GM21423 (cell line): ENCODE data around the gene CNTNAP2.
"Not testable (repeated sequence)": the region's sequence is repeated elsewhere in the genome, so short reads cannot be mapped to it uniquely, and the experiment has no call there.

Source experiments
- ATAC-seq: cut with Tn5 transposase; IDR thresholded peaks from one replicate; pipeline ENCODE4 v1.9.1; 2021; ENCODE audit warnings: mild to moderate bottlenecking, moderate library complexity; ENCODE audit not compliant: unreplicated experiment

The CNTNAP2 gene

GRCh38 chr7:147593271-147594057 is 1476.9 kb downstream of the CNTNAP2 start:
- ATAC-seq: no peak

GRCh38 chr7:147595042-147595441 is 1478.4 kb downstream of the CNTNAP2 start:
- ATAC-seq: no peak

- not testable (repeated sequence) for ATAC-seq
These were observed 1482.1 kb downstream of the CNTNAP2 start for GRCh38 chr7:147598687-147599086.

- no peak for ATAC-seq
These were observed 1488.7 kb downstream of the CNTNAP2 start for GRCh38 chr7:147605323-147605722.

- ATAC-seq: no peak
These were observed 1490.7 kb downstream of the CNTNAP2 start for GRCh38 chr7:147607157-147607800.

- ATAC-seq: no peak
These were observed 1494.8 kb downstream of the CNTNAP2 start for GRCh38 chr7:147611431-147611830.

- no peak for ATAC-seq
These were observed 1518.7 kb downstream of the CNTNAP2 start for GRCh38 chr7:147635288-147635687.

- ATAC-seq: no peak
These were observed 1520.0 kb downstream of the CNTNAP2 start for GRCh38 chr7:147636553-147636952.

- no peak for ATAC-seq
These were observed 1522.0 kb downstream of the CNTNAP2 start for GRCh38 chr7:147638566-147638965.

GRCh38 chr7:147639037-147639436 is 1522.4 kb downstream of the CNTNAP2 start:
- no peak for ATAC-seq

GRCh38 chr7:147639751-147640150 is 1523.2 kb downstream of the CNTNAP2 start:
- no peak for ATAC-seq

GRCh38 chr7:147640821-147641220 is 1524.2 kb downstream of the CNTNAP2 start:
- ATAC-seq: no peak

GRCh38 chr7:147646568-147646967 is 1530.0 kb downstream of the CNTNAP2 start:
- no peak for ATAC-seq

GRCh38 chr7:147650991-147651390 is 1534.4 kb downstream of the CNTNAP2 start:
- ATAC-seq: no peak

GRCh38 chr7:147651601-147652000 is 1535.0 kb downstream of the CNTNAP2 start:
- no peak for ATAC-seq

GRCh38 chr7:147653456-147653855 is 1536.9 kb downstream of the CNTNAP2 start:
- no peak for ATAC-seq

GRCh38 chr7:147658392-147658967 is 1541.9 kb downstream of the CNTNAP2 start:
- no peak for ATAC-seq

GRCh38 chr7:147659036-147659995 is 1542.7 kb downstream of the CNTNAP2 start:
- no peak for ATAC-seq

- ATAC-seq: no peak
These were observed 1547.9 kb downstream of the CNTNAP2 start for GRCh38 chr7:147664541-147664940.

- ATAC-seq: no peak
These were observed 1554.2 kb downstream of the CNTNAP2 start for GRCh38 chr7:147670759-147671158.

GRCh38 chr7:147674705-147675104 is 1558.1 kb downstream of the CNTNAP2 start:
- ATAC-seq: no peak
